Endothelial cell of umbilical vein (primary cell): ENCODE data around the gene CTF1.

ENCODE experiments used
- EZH2 ChIP-seq: IDR thresholded peaks from 2 replicates; pipeline ENCODE4 v1.6.1; 2012; ENCODE audit warnings: borderline replicate concordance, low read depth, mild to moderate bottlenecking, moderate library complexity, low read length, inconsistent platforms; ENCODE audit not compliant: severe bottlenecking
- GATA2 ChIP-seq: IDR thresholded peaks from 2 replicates; pipeline ENCODE4 v1.7.0; 2011; ENCODE audit warnings: low read depth, mild to moderate bottlenecking, moderate library complexity, mixed read lengths, low read length; ENCODE audit not compliant: insufficient read length, insufficient read depth
- POLR2A ChIP-seq: IDR thresholded peaks from 2 replicates; pipeline ENCODE4 v1.6.1; 2012; ENCODE audit warnings: low read depth, mild to moderate bottlenecking, control low read depth, low read length
- POLR2AphosphoS5 ChIP-seq: IDR thresholded peaks from 2 replicates; pipeline ENCODE4 v1.6.1; 2012; ENCODE audit warnings: low read depth, mild to moderate bottlenecking, control low read depth, low read length, moderate library complexity; ENCODE audit not compliant: insufficient read depth
- TF ChIP-seq, protein P1 (sequence below), 2 donors: IDR thresholded peaks; 1 replicate in 1 of 2; 2 replicates in 1 of 2; pipeline ENCODE4 v1.5.1; 2011; ENCODE audit warnings: low read length in 2 of 2, mild to moderate bottlenecking in 2 of 2, moderate library complexity in 2 of 2, control low read depth in 1 of 2, inconsistent platforms in 1 of 2, low read depth in 1 of 2; ENCODE audit not compliant: insufficient read depth in 1 of 2; ENCODE audit errors: extremely low read depth in 1 of 2

DNA sequence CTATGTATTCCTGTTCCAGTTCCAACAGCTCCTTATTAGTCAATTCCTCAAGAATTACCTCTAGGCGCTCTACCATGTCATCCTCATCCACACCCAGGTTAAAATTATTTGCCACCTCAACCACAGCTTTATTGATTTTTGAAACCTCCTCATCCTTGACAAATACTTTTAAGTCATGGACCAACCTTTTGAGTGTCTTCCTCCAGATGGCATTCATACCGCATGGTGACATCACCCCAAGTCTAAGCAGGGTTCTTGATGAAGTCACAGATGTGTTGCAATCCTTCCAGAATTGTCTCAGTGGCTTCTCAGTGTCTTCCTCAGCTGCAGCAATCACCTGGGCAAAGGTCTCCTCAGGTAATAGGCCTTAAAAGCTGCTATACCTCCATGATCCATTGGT, 42.7 kb upstream of the CTF1 start:
- TF ChIP-seq, protein P1, sequence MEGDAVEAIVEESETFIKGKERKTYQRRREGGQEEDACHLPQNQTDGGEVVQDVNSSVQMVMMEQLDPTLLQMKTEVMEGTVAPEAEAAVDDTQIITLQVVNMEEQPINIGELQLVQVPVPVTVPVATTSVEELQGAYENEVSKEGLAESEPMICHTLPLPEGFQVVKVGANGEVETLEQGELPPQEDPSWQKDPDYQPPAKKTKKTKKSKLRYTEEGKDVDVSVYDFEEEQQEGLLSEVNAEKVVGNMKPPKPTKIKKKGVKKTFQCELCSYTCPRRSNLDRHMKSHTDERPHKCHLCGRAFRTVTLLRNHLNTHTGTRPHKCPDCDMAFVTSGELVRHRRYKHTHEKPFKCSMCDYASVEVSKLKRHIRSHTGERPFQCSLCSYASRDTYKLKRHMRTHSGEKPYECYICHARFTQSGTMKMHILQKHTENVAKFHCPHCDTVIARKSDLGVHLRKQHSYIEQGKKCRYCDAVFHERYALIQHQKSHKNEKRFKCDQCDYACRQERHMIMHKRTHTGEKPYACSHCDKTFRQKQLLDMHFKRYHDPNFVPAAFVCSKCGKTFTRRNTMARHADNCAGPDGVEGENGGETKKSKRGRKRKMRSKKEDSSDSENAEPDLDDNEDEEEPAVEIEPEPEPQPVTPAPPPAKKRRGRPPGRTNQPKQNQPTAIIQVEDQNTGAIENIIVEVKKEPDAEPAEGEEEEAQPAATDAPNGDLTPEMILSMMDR (IDR thresholded peaks at IDR 0.05; ENCODE audit: extremely low read depth in 1 of 2, insufficient read depth in 1 of 2, low read depth in 1 of 2, low read length in 2 of 2), result no peak
- TF ChIP-seq EZH2 (no peak), GATA2 (no peak), POLR2A (no peak), POLR2AphosphoS5 (no peak)
